HG03565 (cell line): ENCODE data around the gene GRHL1.

Experiments used
- ATAC-seq: cut with Tn5 transposase; IDR thresholded peaks from one replicate; pipeline ENCODE4 v1.9.1; 2021; ENCODE audit warnings: mild to moderate bottlenecking, moderate library complexity; ENCODE audit not compliant: unreplicated experiment

Gene GRHL1

DNA sequence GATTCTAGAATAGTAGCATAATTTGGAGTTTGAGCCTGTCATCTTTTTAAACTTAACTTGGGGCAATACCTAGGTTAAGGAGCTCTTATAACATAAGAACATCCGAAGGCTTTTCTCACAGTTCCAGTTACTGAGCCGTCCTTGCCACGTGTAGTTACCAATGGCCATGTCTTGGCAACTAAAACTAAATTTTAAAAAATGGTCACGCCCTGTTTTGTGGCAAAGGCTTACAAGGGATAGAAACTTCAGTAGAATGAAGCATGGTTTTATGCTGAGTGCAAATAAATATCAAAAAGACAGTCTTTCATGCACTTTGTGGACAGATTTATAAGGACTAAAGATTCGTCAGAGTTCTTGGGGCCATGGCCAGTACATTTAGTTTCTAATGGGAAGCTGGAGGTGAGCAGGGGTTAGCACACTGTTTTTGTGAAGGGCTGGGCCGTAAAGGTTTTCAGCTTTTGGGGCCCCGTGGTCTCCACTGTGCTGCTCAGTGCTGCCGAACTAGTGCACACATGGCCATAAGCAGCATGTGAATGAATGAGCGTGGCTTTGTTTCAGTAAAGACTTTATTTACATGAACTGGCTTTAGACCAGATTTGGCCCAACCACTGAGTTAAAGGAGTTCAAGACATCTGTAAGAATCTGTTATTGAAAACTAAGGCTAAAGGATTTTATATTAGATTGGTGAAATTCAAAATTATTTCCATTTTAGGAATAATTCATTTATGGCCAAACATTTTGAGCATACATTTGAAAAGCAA is 41.1 kb downstream of the GRHL1 start:
- ATAC-seq: no peak

- ATAC-seq: no peak
Measured at GRCh38 chr2:9993488-9994165, 42.1 kb downstream of the GRHL1 start.

DNA sequence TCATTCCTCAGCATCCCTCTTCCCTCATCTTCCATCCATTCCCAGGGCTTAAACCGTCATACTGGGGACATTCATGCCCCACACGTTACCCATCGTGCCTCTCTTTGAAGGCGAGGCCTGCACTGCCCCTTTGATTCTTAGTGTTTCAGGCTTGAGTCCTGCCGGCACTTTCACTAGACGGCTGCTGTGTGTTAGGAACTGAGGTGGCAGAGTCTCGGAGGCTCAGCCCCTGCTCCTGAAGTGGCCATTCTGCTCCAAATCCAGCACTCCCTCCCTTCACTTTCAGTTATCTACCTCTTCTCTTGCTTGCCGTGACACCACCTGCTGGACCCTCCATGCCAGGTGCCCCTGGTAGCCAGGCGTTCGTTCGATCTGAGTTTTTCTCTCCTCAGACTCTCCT is 43.0 kb downstream of the GRHL1 start:
- no peak for ATAC-seq

- ATAC-seq: no peak
Measured at GRCh38 chr2:9995059-9995458, 43.6 kb downstream of the GRHL1 start.

GRCh38 chr2:9996321-9996720 is 44.8 kb downstream of the GRHL1 start:
- ATAC-seq: no peak

- no peak for ATAC-seq
Measured at GRCh38 chr2:9997936-9998335, 46.4 kb downstream of the GRHL1 start.

- no peak for ATAC-seq
Measured at GRCh38 chr2:9998916-9999654, 47.6 kb downstream of the GRHL1 start.

- no peak for ATAC-seq
Measured at GRCh38 chr2:9999693-10000092, 48.2 kb downstream of the GRHL1 start.

DNA sequence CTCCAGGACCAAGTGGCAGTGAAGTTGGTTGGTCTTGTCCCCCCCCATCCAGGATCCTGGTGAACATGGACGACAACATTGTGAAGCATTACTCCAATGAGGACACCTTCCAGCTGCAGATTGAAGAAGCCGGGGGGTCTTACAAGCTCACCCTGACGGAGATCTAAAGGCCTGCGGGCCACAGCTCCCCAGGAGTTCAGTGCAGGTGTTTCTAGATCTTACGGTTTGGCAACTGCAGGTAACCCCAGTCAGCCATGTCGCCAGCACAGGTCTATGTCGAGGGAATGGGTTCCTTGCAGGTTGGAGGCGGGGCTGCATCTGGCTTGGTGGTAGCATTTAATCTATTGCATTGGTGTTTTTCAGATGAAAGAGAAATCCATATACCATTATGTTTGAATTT is 49.0 kb downstream of the GRHL1 start:
- ATAC-seq: no peak

DNA sequence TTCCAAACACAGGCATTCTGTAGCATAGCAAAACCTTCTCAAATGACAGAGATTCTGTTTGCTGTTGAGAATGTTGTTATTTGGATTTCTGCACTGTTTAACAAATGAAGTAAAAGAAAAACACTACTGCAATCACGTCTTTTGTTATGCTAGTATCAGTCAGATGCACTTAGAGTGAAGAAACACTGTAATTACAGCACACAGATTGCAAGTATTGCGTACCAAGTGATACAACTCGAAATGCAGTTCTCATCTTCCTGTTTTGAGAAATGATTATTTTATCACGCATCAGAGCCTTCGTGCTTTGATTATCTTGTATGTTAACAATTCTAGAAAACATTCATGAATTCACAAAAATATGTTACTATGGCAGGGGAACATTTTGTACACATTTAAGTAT is 50.1 kb downstream of the GRHL1 start:
- no peak for ATAC-seq

GRCh38 chr2:10002109-10002508 is 50.6 kb downstream of the GRHL1 start:
- no peak for ATAC-seq

- no peak for ATAC-seq
Measured at GRCh38 chr2:10002681-10003080, 51.2 kb downstream of the GRHL1 start.

GRCh38 chr2:10003206-10004125 is 52.0 kb downstream of the GRHL1 start:
- no peak for ATAC-seq

GRCh38 chr2:10004401-10004800 is 52.9 kb downstream of the GRHL1 start:
- no peak for ATAC-seq

- ATAC-seq: no peak
Measured at GRCh38 chr2:10004836-10005235, 53.3 kb downstream of the GRHL1 start.

- no peak for ATAC-seq
Measured at GRCh38 chr2:10005461-10006235, 54.2 kb downstream of the GRHL1 start.

DNA sequence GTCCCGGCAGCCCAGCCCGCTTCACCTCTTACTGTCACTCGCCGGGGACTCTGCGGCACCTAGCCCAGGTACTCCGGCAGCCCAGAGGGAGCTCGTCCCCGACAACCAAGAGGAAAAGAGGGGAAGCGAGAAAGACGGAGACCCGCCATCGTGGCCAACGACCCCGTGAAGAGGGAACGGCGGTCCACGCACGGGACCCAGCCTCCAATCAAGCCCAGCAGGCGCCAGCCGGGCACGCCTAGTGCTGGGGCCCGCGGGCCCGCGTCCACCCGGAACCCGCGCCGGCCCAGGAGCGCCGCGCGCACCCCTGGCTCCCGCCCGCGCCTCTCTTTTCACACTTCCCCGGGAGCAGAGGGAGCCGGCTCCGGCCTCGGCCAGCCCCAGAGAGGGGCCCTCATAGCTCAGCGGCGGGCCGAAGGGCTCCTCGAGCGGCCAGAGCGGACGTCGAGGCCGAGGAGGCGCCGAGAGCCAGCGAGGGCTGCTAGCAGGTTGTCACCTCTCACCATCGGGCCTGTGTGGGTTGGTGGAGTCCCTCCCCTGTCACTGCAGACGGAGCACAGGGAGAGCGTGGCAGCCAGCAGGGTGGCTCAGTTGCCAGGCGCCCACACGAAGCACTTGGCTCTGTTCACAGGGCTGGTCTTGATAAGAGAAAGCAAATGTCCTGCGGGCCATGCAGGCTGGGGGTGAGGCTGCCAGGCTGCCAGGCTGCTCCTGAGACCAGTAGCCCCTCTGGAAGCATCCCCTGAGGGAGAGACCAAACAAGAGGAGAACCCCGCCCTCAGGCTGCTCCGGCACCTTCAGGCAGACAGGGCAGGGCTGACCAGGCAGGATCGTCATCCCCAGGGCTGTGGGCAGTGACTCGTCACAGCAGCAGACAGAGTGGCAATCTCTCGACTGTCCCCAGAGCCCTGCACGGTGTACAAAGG is 55.0 kb downstream of the GRHL1 start:
- ATAC-seq: no peak

DNA sequence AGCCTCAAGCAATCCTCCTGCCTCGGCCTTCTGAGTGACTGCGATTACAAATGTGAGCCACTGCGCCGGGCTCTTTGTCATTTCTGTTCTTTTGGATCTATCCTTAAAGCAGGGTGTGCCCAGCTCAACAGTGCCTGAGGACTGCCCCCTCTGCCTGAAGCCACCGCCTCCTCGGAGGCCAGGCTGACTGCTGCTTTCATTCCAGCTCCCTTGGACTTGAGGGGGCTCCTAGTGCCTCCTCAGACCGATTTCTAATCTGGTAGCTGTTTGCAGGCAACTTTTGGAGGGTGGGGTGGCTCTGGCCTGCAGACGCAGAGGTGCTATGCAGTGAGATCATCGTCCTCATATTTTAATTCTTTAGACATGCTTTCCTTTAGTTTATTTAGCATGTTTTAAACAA is 55.9 kb downstream of the GRHL1 start:
- ATAC-seq: no peak
